Measurements from ENCODE around the gene CENPV. TPM values are rescaled to one million over a fixed set of nuclear protein-coding genes. Genes with fewer than 3 reads are reported as not detected.
A peak's percentile ranks its signal among the peaks of the same experiment; 100 is the strongest.

Gene CENPV
- total and polyA plus RNA-seq, 10 of the 15 experiments (the other 5 are each of a cell fraction or from before 2014, with no cell fraction given): 22.5 to 98.6 (median 80.8) TPM

- TF ChIP-seq CBX5 (IDR thresholded peaks at IDR 0.05; ENCODE audit: low read depth): no peak
- no peak for TF ChIP-seq ZNF592 (IDR thresholded peaks at IDR 0.05)
- TF ChIP-seq ESRRA (IDR thresholded peaks at IDR 0.05; ENCODE audit: low read length): peak; percentile 85; the same call in 1 of the 2 replicates
- TF ChIP-seq SREBF1 (IDR thresholded peaks at IDR 0.05; ENCODE audit: low read length): 0 out of 2 replicates have a peak, but pooled peaks have one; percentile 48
- peak; percentile 73 for TF ChIP-seq RUNX3 (IDR thresholded peaks at IDR 0.05; ENCODE audit: low read length)
- TF ChIP-seq EP300 (IDR thresholded peaks at IDR 0.05; ENCODE audit: borderline replicate concordance in 1 of 2, control insufficient read depth in 1 of 2, low read depth in 2 of 2, low read length in 2 of 2): no peak; a peak in 2 of 4 replicates
- TF ChIP-seq SKIL (IDR thresholded peaks at IDR 0.05; ENCODE audit: low read depth, poor library complexity, severe bottlenecking): peak; percentile 91
- TF ChIP-seq SMARCA5 (IDR thresholded peaks at IDR 0.05): peak; percentile 39; the same call in 1 of the 2 replicates
- TF ChIP-seq TARDBP (IDR thresholded peaks at IDR 0.05; ENCODE audit: borderline replicate concordance): 0 out of 2 replicates have a peak, but pooled peaks have one; percentile 43
- TF ChIP-seq GATAD2B (conservative IDR thresholded peaks at IDR 0.05; ENCODE audit: low read depth): no peak
- peak; percentile 27; the same call in 1 of the 2 replicates for TF ChIP-seq BRCA1 (IDR thresholded peaks at IDR 0.05; ENCODE audit: low read depth, low read length)
- peak; percentile 95 for TF ChIP-seq SMAD1 (IDR thresholded peaks at IDR 0.05; ENCODE audit: low read depth, partially characterized antibody)
- TF ChIP-seq NBN (IDR thresholded peaks at IDR 0.05): peak; percentile 96
- no peak for TF ChIP-seq ATF3 (IDR thresholded peaks at IDR 0.05; ENCODE audit: borderline replicate concordance, extremely low read depth, low read depth, low read length)
- TF ChIP-seq ZNF217 (IDR thresholded peaks at IDR 0.05): no peak
- TF ChIP-seq JUNB (IDR thresholded peaks at IDR 0.05): peak; percentile 18; the same call in 1 of the 2 replicates
- peak; percentile 93 for TF ChIP-seq CREM (IDR thresholded peaks at IDR 0.05; ENCODE audit: low read depth)
- TF ChIP-seq HCFC1 (IDR thresholded peaks at IDR 0.05; ENCODE audit: low read length): peak; percentile 56; the same call in 1 of the 2 replicates
- no peak for TF ChIP-seq KAT2A (conservative IDR thresholded peaks at IDR 0.05; ENCODE audit: control insufficient read depth, low read depth, low read length)
- peak; percentile 63 to 100; a peak in 2 of 3 replicates for TF ChIP-seq EGR1 (IDR thresholded peaks at IDR 0.05; ENCODE audit: borderline replicate concordance in 1 of 2, low read depth in 2 of 2, low read length in 2 of 2)
Measured at GRCh38 chr17:16380640-16381495, 27.6 kb upstream of the CENPV start, which contains the start of gene UBB (continued).
